GM21619 (cell line): Measurements from ENCODE around the gene ZNF440.
A peak's percentile ranks its signal among the peaks of the same experiment; 100 is the strongest.
"Not testable (repeated sequence)": the region's sequence is repeated elsewhere in the genome, so short reads cannot be mapped to it uniquely, and the experiment has no call there.

Source experiments
- ATAC-seq: cut with Tn5 transposase; IDR thresholded peaks from one replicate; pipeline ENCODE4 v1.9.1; 2021; ENCODE audit not compliant: unreplicated experiment

ZNF440 gene

GRCh38 chr19:11828957-11829876 lies 15.1 kb downstream of the ZNF440 start:
- not testable (repeated sequence) for ATAC-seq

GRCh38 chr19:11832253-11832912 lies 18.3 kb downstream of the ZNF440 start:
- no peak for ATAC-seq

- ATAC-seq, result no peak
Observed at GRCh38 chr19:11833541-11833940, 19.5 kb downstream of the ZNF440 start.

GRCh38 chr19:11835626-11836066 lies 21.6 kb downstream of the ZNF440 start:
- not testable (repeated sequence) for ATAC-seq

GRCh38 chr19:11843722-11844121 lies 29.6 kb downstream of the ZNF440 start:
- no peak for ATAC-seq

- ATAC-seq, result not testable (repeated sequence)
Observed at GRCh38 chr19:11847615-11848014, 33.5 kb downstream of the ZNF440 start.

GRCh38 chr19:11848200-11848593 lies 34.1 kb downstream of the ZNF440 start:
- ATAC-seq, result no peak

- peak; percentile 87 for ATAC-seq
Observed at GRCh38 chr19:11848594-11849469, 34.8 kb downstream of the ZNF440 start, which contains the start of gene ZNF439. TSS of gene ZNF439 (plus strand) at chr19:11848726. CDS start at chr19:11848868, 142 bp downstream.

DNA sequence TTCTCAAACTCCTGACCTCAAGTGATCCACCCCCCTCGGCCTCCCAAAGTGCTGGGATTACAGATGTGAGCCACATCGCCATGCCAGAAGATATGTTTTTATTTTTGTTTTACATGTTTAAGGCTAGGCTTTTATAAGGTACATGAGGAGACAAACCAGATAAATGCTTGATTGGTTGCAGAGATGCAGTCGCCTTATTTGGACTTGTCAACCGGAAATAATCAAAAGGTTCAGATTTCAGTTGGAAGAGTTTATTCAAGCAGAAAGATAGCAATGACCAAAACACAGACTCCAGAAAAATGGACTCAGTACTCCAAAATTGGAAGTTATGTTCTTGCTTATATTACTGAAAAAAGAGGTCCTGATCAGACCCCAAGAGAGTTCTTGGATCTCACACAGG lies 36.2 kb downstream of the ZNF440 start:
- not testable (repeated sequence) for ATAC-seq

- ATAC-seq, result no peak
Observed at GRCh38 chr19:11853358-11853757, 39.3 kb downstream of the ZNF440 start.

DNA sequence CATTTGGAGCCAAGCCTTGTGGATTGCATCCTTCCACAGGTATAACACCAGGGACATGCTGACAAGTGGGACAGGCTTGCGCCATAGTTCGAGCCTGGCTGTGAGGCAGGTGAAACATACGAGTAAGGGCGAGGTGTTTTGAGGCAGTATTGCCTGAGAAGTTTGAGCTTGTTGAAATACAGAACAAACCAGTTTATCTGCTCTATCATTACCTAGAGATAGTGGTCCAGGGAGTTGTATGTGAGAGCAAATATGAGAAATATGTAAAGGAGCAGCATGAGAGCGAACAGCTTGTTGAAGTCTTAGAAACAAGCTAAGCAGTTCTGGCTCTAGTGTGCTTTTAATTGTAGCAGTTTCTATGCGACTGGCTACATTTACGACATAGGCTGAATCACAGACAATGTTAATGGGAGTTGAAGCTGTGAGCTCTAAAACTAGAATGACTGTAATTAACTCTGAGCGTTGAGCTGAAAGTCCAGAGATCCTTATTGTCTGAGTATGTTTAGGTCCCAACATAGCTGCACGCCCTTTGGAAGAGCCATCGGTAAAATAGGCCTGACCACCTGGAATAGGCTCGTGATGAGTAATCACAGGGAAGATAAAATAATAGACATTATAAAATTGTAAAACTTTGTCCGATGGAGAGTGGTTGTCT lies 42.6 kb downstream of the ZNF440 start:
- ATAC-seq, result no peak

DNA sequence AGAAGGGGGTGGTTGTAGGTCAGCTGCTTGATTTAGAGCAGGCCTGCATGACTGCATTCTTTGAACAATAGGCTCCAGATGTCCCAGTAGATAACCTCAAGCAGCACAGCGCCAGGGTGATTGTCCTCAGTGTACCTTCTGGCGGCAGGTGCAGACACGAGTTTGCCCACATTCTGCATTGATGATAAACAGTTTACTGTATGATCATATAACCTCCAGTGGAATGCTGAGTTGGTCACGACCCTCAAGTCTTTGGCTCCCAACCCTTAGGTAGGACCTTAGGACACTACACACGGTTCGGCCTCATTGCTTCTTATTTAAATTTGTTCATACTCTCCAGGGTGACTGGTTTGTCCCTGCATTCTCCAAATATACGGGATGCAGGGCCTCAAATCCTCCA lies 46.6 kb downstream of the ZNF440 start:
- no peak for ATAC-seq

GRCh38 chr19:11861301-11861700 lies 47.2 kb downstream of the ZNF440 start:
- ATAC-seq, result no peak

DNA sequence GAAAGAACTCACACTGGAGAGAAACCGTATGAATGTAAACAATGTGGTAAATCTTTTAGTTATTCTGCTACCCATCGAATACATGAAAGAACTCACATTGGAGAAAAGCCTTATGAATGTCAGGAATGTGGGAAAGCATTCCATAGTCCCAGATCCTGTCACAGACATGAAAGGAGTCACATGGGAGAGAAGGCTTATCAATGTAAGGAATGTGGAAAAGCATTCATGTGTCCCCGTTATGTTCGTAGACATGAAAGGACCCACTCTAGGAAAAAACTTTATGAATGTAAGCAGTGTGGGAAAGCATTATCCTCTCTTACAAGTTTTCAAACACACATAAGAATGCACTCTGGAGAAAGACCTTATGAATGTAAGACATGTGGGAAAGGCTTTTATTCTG lies 53.7 kb downstream of the ZNF440 start:
- not testable (repeated sequence) for ATAC-seq

DNA sequence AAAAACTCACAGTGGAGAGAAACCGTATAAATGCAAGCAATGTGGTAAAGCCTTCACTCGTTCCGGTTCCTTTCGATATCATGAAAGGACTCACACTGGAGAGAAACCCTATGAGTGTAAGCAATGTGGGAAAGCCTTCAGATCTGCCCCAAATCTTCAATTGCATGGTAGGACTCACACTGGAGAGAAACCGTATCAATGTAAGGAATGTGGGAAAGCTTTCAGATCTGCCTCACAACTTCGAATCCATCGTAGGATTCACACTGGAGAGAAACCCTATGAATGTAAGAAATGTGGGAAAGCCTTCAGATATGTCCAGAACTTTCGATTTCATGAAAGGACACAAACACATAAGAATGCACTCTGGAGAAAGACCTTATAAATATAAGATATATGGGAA lies 54.1 kb downstream of the ZNF440 start:
- ATAC-seq, result no peak

DNA sequence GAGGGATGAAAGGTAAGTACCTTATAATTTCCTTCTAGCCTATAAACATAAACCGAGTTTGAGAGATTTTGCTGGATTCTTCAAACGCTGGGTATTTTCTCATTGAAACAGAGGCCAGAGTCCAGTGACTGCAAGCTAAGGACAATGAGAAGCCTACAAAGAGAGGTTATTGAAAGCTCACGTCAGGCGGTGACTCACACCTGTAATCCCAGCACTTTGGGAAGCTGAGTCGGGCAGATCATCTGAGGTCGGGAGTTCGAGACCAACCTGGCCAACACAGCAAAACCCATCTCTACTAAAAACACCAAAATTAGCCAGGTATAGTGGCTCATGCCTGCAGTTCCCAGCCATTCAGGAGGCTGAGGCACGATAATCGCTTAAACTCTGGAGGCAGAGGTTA lies 58.6 kb downstream of the ZNF440 start:
- ATAC-seq, result no peak

DNA sequence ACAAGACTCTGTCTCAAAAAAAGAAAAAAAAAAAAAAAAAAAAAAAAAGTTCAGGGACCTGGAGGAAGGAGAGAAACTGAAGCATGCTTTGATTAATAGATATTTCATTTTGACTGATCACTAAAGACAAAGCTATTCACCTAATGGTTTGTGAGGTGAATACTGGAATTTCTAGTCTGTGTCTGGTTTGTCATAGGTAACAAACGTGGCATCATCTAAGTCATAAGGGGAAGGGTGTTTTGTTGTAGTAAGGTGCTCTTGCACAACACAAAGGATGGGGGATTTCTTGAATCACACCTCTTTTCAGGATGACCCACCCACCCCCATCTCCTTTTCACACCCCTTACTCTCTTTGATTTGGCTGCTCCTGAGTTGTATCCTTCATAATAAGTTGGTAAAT lies 59.7 kb downstream of the ZNF440 start:
- no peak for ATAC-seq

DNA sequence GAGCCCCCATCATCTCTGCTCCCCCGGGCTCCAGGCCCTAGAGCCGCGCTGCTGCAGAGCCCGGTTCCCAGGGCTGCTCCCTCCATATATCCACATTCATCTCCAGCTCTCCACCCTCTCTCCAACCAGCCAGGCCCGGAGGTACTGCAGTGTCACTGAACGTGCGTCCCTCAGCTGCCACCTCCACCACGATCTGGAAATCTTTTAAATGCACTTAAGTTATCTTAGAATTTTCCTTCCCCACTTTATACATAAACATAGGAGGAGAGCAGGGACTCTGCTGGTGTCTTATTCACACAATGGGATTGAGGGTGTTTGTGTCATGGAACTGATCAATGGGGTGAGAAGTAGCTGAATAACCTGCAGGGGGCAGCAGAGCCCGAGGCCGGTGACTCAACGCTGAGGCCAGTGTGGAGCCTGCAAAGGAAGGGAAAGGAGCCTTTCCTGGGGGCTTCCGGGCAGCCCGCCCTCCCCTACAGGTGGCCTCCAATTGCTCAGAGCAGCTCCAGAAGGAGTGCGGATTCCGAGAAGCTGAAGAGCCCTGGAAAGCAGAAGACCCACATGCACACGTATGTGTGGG lies 65.7 kb downstream of the ZNF440 start:
- not testable (repeated sequence) for ATAC-seq

GRCh38 chr19:11880598-11880997 lies 66.5 kb downstream of the ZNF440 start:
- no peak for ATAC-seq

GRCh38 chr19:11881151-11881800 lies 67.2 kb downstream of the ZNF440 start:
- no peak for ATAC-seq
